ENCODE results near the gene PCDHAC2.

PCDHAC2 gene

GRCh38 chr5:140966293-140967225, at the start of gene PCDHAC2:
Gene PCDHAC2 (plus strand): TSS chr5:140966476. CDS start chr5:140966767, 291 bp downstream.
- DNase-seq, result no peak

GRCh38 chr5:140923601-140924000, 42.7 kb upstream of the PCDHAC2 start:
- DNase-seq, result no peak

- no peak for DNase-seq
Observed at GRCh38 chr5:140925806-140926442, 40.4 kb upstream of the PCDHAC2 start, which contains the start of gene PCDHAC1. Gene PCDHAC1 (plus strand): TSS chr5:140926299. CDS start chr5:140926893, 594 bp downstream.

GRCh38 chr5:140926443-140927227, 39.6 kb upstream of the PCDHAC2 start:
- DNase-seq, result no peak

- DNase-seq, result no peak
Observed at GRCh38 chr5:140927228-140927573, 39.1 kb upstream of the PCDHAC2 start.

- no peak for DNase-seq
Observed at GRCh38 chr5:140934964-140935606, 31.2 kb upstream of the PCDHAC2 start.

GRCh38 chr5:140946578-140946977, 19.7 kb upstream of the PCDHAC2 start:
- DNase-seq, result no peak

- DNase-seq, result no peak
Observed at GRCh38 chr5:140951636-140952035, 14.6 kb upstream of the PCDHAC2 start.

GRCh38 chr5:140953234-140953633, 13.0 kb upstream of the PCDHAC2 start:
- DNase-seq, result no peak

GRCh38 chr5:140962190-140962589, 4.1 kb upstream of the PCDHAC2 start:
- no peak for DNase-seq

GRCh38 chr5:140964356-140964755, 1.9 kb upstream of the PCDHAC2 start:
- DNase-seq, result no peak

GRCh38 chr5:140965905-140966292, 377 bp upstream of the PCDHAC2 start:
- DNase-seq, result no peak

- DNase-seq, result no peak
Observed at GRCh38 chr5:140967226-140967893, 1.1 kb downstream of the PCDHAC2 start.

GRCh38 chr5:140969880-140970279, 3.6 kb downstream of the PCDHAC2 start:
- DNase-seq, result no peak

GRCh38 chr5:140973550-140973949, 7.3 kb downstream of the PCDHAC2 start:
- no peak for DNase-seq

GRCh38 chr5:140977003-140977402, 10.7 kb downstream of the PCDHAC2 start:
- no peak for DNase-seq

GRCh38 chr5:140978260-140978659, 12.0 kb downstream of the PCDHAC2 start:
- no peak for DNase-seq

GRCh38 chr5:140978983-140979382, 12.7 kb downstream of the PCDHAC2 start:
- DNase-seq, result no peak

GRCh38 chr5:140982083-140982716, 15.9 kb downstream of the PCDHAC2 start:
- no peak for DNase-seq

- no peak for DNase-seq
Observed at GRCh38 chr5:140986117-140986521, 19.8 kb downstream of the PCDHAC2 start.

- no peak for DNase-seq
Observed at GRCh38 chr5:140988100-140988499, 21.8 kb downstream of the PCDHAC2 start.

GRCh38 chr5:140988608-140989007, 22.3 kb downstream of the PCDHAC2 start:
- DNase-seq, result no peak

Measured in activated CD4-positive, CD25-positive, alpha-beta regulatory T cell (primary cell).